Liver (tissue), 9 donors: Measurements from ENCODE around the gene RGS18. TPM values are rescaled to one million over a fixed set of nuclear protein-coding genes. Genes with fewer than 3 reads are reported as not detected.

ENCODE experiments used
- DNase-seq: peaks from one replicate; pipeline ENCODE4 v3.0.0-alpha.2; 2017; ENCODE audit warnings: low spot score
- H3K27ac ChIP-seq, 2 donors: one replicate each; pipeline ENCODE4 v1.7.0; 2013; ENCODE audit warnings: inconsistent platforms in 2 of 2, low read length in 2 of 2, control low read depth in 1 of 2, low read depth in 1 of 2, mild to moderate bottlenecking in 1 of 2
- H3K27me3 ChIP-seq, 4 donors: one replicate each; pipeline versions ENCODE4 v1.6.1 to v1.7.0; 2013; ENCODE audit warnings: low read length in 3 of 4, inconsistent platforms in 1 of 4, mild to moderate bottlenecking in 1 of 4, moderate library complexity in 1 of 4; ENCODE audit not compliant: control insufficient read depth in 4 of 4, insufficient read depth in 4 of 4
- H3K36me3 ChIP-seq, 4 donors: one replicate each; pipeline versions ENCODE4 v1.6.1 to v1.7.0; 2013; ENCODE audit warnings: low read length in 3 of 4, mild to moderate bottlenecking in 3 of 4, low read depth in 1 of 4, moderate library complexity in 1 of 4; ENCODE audit not compliant: control insufficient read depth in 4 of 4, insufficient read depth in 3 of 4
- H3K4me1 ChIP-seq, 4 donors: one replicate each; pipeline versions ENCODE4 v1.6.1 to v1.7.0; 2013; ENCODE audit warnings: low read length in 3 of 4, mild to moderate bottlenecking in 3 of 4, moderate library complexity in 1 of 4; ENCODE audit not compliant: control insufficient read depth in 4 of 4, insufficient read depth in 4 of 4
- H3K4me3 ChIP-seq, 3 donors: one replicate each; pipeline versions ENCODE4 v1.6.1 to v1.7.0; 2013; ENCODE audit warnings: low read length in 3 of 3, control low read depth in 1 of 3, low read depth in 1 of 3, mild to moderate bottlenecking in 1 of 3
- H3K9ac ChIP-seq, 2 donors: one replicate each; pipeline ENCODE4 v1.7.0; 2013; ENCODE audit warnings: low read length in 2 of 2, mild to moderate bottlenecking in 2 of 2, moderate library complexity in 2 of 2, control low read depth in 1 of 2, low read depth in 1 of 2
- H3K9me3 ChIP-seq, 4 donors: one replicate each; pipeline versions ENCODE4 v1.6.1 to v1.7.0; 2013; ENCODE audit warnings: low read length in 3 of 4; ENCODE audit not compliant: control insufficient read depth in 4 of 4
- EGR1 ChIP-seq, 2 donors: IDR thresholded peaks; 2 replicates each; pipeline ENCODE4 v1.6.1; 2016 to 2018; ENCODE audit warnings: antibody characterized with exemption in 2 of 2, low read depth in 2 of 2
- FOXA1 ChIP-seq: IDR thresholded peaks from 2 replicates; pipeline ENCODE4 v1.6.1; 2016; ENCODE audit warnings: antibody characterized with exemption
- FOXA2 ChIP-seq: IDR thresholded peaks from 2 replicates; pipeline ENCODE4 v1.6.1; 2016; ENCODE audit warnings: antibody characterized with exemption
- GABPA ChIP-seq, 2 donors: IDR thresholded peaks in 1 of 2; conservative IDR thresholded peaks in 1 of 2; 2 replicates each; pipeline ENCODE4 v1.6.1; 2016; ENCODE audit warnings: antibody characterized with exemption in 2 of 2, mild to moderate bottlenecking in 1 of 2, moderate library complexity in 1 of 2
- HNF4A ChIP-seq, 2 donors: conservative IDR thresholded peaks; 2 replicates each; pipeline ENCODE4 v1.6.1; 2016; ENCODE audit warnings: antibody characterized with exemption in 2 of 2, mild to moderate bottlenecking in 2 of 2
- HNF4G ChIP-seq: IDR thresholded peaks from 2 replicates; pipeline ENCODE4 v1.6.1; 2016; ENCODE audit warnings: antibody characterized with exemption
- JUND ChIP-seq, 2 donors: IDR thresholded peaks; 2 replicates each; pipeline ENCODE4 v1.6.1; 2016; ENCODE audit warnings: antibody characterized with exemption in 2 of 2
- NR2F2 ChIP-seq: IDR thresholded peaks from 2 replicates; pipeline ENCODE4 v1.6.1; 2016; ENCODE audit warnings: antibody characterized with exemption
- RAD21 ChIP-seq, 2 donors: IDR thresholded peaks; 2 replicates each; pipeline ENCODE4 v1.6.1; 2016; ENCODE audit warnings: antibody characterized with exemption in 2 of 2, mild to moderate bottlenecking in 2 of 2
- RXRA ChIP-seq, 2 donors: IDR thresholded peaks; 2 replicates each; pipeline ENCODE4 v1.6.1; 2017 to 2018; ENCODE audit warnings: antibody characterized with exemption in 2 of 2, mild to moderate bottlenecking in 1 of 2
- SP1 ChIP-seq: IDR thresholded peaks from 2 replicates; pipeline ENCODE4 v1.6.1; 2018; ENCODE audit warnings: antibody characterized with exemption, mild to moderate bottlenecking
- TAF1 ChIP-seq: conservative IDR thresholded peaks from 2 replicates; pipeline ENCODE4 v1.6.1; 2016; ENCODE audit warnings: antibody characterized with exemption, mild to moderate bottlenecking
- YY1 ChIP-seq: IDR thresholded peaks from 2 replicates; pipeline ENCODE4 v1.6.1; 2016; ENCODE audit warnings: antibody characterized with exemption, mild to moderate bottlenecking
- polyA plus RNA-seq, 2 donors: library from polyadenylated mRNA; stranded (reverse) in 1 of 2; unstranded in 1 of 2; fragments of 200-250 nt in 1 of 2; fragments of >200 nt in 1 of 2; fragmentation: Nextera tagmentation in 1 of 2; extraction: Ambion mirVana in 1 of 2; gene quantifications; one replicate each; pipeline versions ENCODE4 v1.2.1 to v1.2.3, GENCODE V29; 2013 to 2015
- total RNA-seq, 2 donors: library from RNA; depleted of rRNA; stranded (reverse); fragments of >200 nt; gene quantifications; one replicate each; pipeline ENCODE4 v1.2.3, GENCODE V29; 2014
- TF ChIP-seq, protein P1 (sequence below): fragments of 150-350 bp; IDR thresholded peaks from 2 replicates; pipeline ENCODE4 v1.5.1; 2017; ENCODE audit warnings: improper control_type of control experiment, low read depth, low read length; ENCODE audit not compliant: missing input control
- TF ChIP-seq, protein P2 (sequence below): IDR thresholded peaks from 2 replicates; pipeline ENCODE4 v1.6.1; 2016; ENCODE audit warnings: antibody characterized with exemption
- TF ChIP-seq, protein P3 (sequence below): IDR thresholded peaks from 2 replicates; pipeline ENCODE4 v1.6.1; 2016; ENCODE audit warnings: antibody characterized with exemption
- TF ChIP-seq, protein P4 (sequence below): IDR thresholded peaks from 2 replicates; pipeline ENCODE4 v1.6.1; 2016; ENCODE audit warnings: antibody characterized with exemption, mild to moderate bottlenecking
- TF ChIP-seq, protein P5 (sequence below): IDR thresholded peaks from 2 replicates; pipeline ENCODE4 v1.6.1; 2016; ENCODE audit warnings: antibody characterized with exemption
- donor health status: healthy.
- donor health status: healthy.
- donor health status: healthy.
- donor health status: healthy.
- donor health status: healthy.

Gene RGS18
- total and polyA plus RNA-seq, 4 donors, result 1.0 to 11.1 (median 1.8) TPM

DNA sequence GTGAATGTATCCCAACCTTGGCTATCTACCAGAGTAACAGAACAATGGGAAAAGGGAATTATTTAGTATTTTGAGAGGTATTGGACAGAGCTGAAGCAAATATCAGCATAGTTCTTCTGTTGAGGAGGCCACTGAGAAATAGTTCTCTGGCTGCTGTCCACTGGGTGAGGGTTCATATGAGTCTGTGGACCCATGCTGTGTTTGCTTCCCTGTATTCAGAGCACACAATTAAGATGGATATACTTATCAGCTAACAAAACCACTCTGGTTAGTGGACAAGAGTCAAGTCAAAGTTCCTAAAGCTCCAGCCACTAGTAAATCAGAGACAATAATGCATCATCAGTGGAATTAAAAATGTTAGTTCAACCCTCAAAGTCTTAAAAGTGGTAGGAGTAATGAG is 66.1 kb downstream of the RGS18 start:
- DNase-seq, result no peak
- Histone ChIP-seq H3K27ac (no peak overlapping the region), H3K9me3 (peaks cover 0 to 3% (median 0%) of the 10 kb centered on the region in 4 donors), H3K4me3 (no peak overlapping the region), H3K9ac (no peak overlapping the region), H3K4me1 (no peaks in the 10 kb centered on the region), H3K36me3 (no peaks in the 10 kb centered on the region), H3K27me3 (peaks cover 0 to 3% (median 0%) of the 10 kb centered on the region in 4 donors)
- TF ChIP-seq TAF1 (no peak), GABPA (IDR thresholded peaks at IDR 0.05 in 1 of 2, conservative IDR thresholded peaks at IDR 0.05 in 1 of 2) (no peak), FOXA1 (no peak), HNF4A (conservative IDR thresholded peaks at IDR 0.05) (no peak), NR2F2 (no peak), FOXA2 (no peak), RXRA (IDR thresholded peaks at IDR 0.05) (no peak), YY1 (no peak), SP1 (no peak)
- TF ChIP-seq, protein P1, sequence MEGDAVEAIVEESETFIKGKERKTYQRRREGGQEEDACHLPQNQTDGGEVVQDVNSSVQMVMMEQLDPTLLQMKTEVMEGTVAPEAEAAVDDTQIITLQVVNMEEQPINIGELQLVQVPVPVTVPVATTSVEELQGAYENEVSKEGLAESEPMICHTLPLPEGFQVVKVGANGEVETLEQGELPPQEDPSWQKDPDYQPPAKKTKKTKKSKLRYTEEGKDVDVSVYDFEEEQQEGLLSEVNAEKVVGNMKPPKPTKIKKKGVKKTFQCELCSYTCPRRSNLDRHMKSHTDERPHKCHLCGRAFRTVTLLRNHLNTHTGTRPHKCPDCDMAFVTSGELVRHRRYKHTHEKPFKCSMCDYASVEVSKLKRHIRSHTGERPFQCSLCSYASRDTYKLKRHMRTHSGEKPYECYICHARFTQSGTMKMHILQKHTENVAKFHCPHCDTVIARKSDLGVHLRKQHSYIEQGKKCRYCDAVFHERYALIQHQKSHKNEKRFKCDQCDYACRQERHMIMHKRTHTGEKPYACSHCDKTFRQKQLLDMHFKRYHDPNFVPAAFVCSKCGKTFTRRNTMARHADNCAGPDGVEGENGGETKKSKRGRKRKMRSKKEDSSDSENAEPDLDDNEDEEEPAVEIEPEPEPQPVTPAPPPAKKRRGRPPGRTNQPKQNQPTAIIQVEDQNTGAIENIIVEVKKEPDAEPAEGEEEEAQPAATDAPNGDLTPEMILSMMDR, result no peak
- TF ChIP-seq, protein P2, sequence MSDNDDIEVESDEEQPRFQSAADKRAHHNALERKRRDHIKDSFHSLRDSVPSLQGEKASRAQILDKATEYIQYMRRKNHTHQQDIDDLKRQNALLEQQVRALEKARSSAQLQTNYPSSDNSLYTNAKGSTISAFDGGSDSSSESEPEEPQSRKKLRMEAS, result no peak

DNA sequence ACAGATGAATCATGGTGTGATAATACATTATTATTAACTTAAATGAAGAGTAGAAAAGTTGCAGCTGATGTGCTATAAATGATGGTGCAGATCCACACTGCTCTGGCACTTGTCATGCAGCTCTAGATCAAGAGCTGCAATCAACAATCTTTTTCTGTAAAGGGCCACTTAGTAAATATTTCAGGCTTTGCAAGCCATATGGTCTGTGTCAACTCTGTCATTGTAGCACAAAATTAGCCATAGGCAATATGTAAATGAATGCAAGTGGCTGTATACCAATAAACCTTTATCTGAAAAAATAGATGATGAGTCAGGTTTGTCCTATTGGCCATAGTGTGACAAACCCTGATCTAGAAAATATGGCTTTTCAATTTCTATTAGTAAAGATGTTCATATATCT is 66.6 kb downstream of the RGS18 start:
- Histone ChIP-seq H3K27ac (no peak overlapping the region), H3K4me3 (no peak overlapping the region), H3K36me3 (no peaks in the 10 kb centered on the region), H3K27me3 (peaks cover 0 to 3% (median 0%) of the 10 kb centered on the region in 4 donors), H3K9me3 (peaks cover 0 to 3% (median 0%) of the 10 kb centered on the region in 4 donors), H3K4me1 (no peaks in the 10 kb centered on the region), H3K9ac (no peak overlapping the region)
- TF ChIP-seq, protein P2, result no peak
- TF ChIP-seq, protein P3, sequence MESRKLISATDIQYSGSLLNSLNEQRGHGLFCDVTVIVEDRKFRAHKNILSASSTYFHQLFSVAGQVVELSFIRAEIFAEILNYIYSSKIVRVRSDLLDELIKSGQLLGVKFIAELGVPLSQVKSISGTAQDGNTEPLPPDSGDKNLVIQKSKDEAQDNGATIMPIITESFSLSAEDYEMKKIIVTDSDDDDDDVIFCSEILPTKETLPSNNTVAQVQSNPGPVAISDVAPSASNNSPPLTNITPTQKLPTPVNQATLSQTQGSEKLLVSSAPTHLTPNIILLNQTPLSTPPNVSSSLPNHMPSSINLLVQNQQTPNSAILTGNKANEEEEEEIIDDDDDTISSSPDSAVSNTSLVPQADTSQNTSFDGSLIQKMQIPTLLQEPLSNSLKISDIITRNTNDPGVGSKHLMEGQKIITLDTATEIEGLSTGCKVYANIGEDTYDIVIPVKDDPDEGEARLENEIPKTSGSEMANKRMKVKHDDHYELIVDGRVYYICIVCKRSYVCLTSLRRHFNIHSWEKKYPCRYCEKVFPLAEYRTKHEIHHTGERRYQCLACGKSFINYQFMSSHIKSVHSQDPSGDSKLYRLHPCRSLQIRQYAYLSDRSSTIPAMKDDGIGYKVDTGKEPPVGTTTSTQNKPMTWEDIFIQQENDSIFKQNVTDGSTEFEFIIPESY, result no peak
- TF ChIP-seq TAF1, result no peak
- TF ChIP-seq RXRA (IDR thresholded peaks at IDR 0.05), result no peak
- no peak for TF ChIP-seq SP1
- TF ChIP-seq NR2F2, result no peak
- no peak for TF ChIP-seq HNF4G
- TF ChIP-seq, protein P4, sequence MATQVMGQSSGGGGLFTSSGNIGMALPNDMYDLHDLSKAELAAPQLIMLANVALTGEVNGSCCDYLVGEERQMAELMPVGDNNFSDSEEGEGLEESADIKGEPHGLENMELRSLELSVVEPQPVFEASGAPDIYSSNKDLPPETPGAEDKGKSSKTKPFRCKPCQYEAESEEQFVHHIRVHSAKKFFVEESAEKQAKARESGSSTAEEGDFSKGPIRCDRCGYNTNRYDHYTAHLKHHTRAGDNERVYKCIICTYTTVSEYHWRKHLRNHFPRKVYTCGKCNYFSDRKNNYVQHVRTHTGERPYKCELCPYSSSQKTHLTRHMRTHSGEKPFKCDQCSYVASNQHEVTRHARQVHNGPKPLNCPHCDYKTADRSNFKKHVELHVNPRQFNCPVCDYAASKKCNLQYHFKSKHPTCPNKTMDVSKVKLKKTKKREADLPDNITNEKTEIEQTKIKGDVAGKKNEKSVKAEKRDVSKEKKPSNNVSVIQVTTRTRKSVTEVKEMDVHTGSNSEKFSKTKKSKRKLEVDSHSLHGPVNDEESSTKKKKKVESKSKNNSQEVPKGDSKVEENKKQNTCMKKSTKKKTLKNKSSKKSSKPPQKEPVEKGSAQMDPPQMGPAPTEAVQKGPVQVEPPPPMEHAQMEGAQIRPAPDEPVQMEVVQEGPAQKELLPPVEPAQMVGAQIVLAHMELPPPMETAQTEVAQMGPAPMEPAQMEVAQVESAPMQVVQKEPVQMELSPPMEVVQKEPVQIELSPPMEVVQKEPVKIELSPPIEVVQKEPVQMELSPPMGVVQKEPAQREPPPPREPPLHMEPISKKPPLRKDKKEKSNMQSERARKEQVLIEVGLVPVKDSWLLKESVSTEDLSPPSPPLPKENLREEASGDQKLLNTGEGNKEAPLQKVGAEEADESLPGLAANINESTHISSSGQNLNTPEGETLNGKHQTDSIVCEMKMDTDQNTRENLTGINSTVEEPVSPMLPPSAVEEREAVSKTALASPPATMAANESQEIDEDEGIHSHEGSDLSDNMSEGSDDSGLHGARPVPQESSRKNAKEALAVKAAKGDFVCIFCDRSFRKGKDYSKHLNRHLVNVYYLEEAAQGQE, result no peak
- TF ChIP-seq, protein P5, sequence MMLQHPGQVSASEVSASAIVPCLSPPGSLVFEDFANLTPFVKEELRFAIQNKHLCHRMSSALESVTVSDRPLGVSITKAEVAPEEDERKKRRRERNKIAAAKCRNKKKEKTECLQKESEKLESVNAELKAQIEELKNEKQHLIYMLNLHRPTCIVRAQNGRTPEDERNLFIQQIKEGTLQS, result no peak
- TF ChIP-seq GABPA (IDR thresholded peaks at IDR 0.05 in 1 of 2, conservative IDR thresholded peaks at IDR 0.05 in 1 of 2), result no peak
- TF ChIP-seq FOXA1, result no peak
- no peak for TF ChIP-seq HNF4A (conservative IDR thresholded peaks at IDR 0.05)
- TF ChIP-seq EGR1 (IDR thresholded peaks at IDR 0.05; ENCODE audit: low read depth in 2 of 2), result no peak
- no peak for TF ChIP-seq RAD21 (IDR thresholded peaks at IDR 0.05)
- no peak for TF ChIP-seq YY1
- TF ChIP-seq, protein P1, result no peak
- no peak for TF ChIP-seq JUND (IDR thresholded peaks at IDR 0.05)
- no peak for TF ChIP-seq FOXA2
- DNase-seq, result no peak
